Activated CD8-positive, alpha-beta memory T cell treated with anti-CD3 and anti-CD28 coated beads, Interleukin-2, amount 50 U/mL, for 24 hours (primary cell): ENCODE data around the gene SRPK3.

ENCODE experiments used
- DNase-seq: peaks from one replicate; pipeline ENCODE4 v3.0.0-alpha.2; 2020; ENCODE audit errors: extremely low read depth

Gene SRPK3

GRCh38 chrX:153783378-153784013 lies 2.7 kb downstream of the SRPK3 start:
- DNase-seq, result no peak

DNA sequence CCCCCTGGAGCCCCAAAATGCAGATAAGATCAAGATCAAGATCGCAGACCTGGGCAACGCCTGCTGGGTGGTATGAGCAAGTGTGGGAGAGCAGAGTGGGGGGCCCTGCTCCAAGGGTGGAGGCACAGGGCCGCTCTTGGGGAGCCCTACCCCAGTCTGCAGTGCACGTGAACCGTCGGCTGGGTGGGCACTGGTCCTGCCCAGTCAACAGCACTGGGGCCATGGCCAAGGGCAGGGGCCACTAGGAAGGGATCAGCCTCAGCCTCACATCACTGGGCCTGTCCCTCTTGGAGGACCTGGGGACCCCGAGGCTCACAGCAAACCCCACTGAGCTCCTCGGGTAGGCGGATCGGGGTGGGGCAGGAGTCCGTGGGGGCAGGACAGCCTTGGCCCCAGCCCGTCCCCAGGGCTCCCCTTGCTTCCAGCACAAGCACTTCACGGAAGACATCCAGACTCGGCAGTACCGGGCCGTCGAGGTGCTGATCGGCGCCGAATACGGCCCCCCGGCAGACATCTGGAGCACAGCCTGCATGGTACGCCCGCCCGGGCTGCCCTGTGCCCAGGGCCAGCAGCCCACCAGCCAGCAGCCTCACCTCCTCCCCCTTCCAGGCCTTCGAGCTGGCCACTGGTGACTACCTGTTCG lies 3.6 kb downstream of the SRPK3 start:
- DNase-seq, result no peak

DNA sequence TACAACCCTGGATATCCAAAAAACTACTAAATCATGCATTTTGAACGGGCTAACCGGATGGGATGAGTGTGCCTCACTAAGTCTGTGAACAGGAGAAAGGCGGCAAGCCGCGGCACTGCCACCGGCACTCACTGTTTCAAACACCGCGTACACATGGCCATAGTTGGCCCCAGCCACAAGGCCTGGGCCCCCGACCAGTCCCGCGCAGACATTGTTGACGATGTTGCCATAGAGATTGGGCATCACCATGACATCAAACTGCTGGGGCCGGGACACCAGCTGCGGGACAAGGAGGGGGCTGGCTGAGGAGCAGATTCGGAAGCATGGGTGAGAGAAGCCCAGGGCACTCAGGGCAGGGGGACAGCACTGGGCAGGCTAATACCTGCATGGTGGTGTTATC lies 5.8 kb downstream of the SRPK3 start:
- DNase-seq, result no peak

DNA sequence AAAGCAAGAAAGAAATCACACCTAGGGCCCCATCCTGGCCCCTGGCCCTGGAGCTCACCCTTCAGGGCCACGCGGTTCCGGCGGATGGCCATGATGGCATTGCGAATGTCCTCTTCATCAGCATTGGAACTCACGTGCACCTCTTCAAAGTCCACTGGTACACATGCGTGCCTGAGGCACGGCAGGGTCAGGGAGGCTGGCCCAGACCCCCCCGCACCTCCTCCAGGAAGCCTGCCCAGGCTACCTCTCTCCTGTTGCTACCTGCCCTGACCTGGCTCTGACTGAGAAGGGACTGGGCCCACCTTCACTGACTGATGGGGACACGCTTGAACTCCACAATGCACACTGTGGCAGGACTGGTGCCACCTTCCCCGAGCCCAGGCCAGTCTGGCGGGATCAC lies 8.8 kb downstream of the SRPK3 start:
- no peak for DNase-seq

DNA sequence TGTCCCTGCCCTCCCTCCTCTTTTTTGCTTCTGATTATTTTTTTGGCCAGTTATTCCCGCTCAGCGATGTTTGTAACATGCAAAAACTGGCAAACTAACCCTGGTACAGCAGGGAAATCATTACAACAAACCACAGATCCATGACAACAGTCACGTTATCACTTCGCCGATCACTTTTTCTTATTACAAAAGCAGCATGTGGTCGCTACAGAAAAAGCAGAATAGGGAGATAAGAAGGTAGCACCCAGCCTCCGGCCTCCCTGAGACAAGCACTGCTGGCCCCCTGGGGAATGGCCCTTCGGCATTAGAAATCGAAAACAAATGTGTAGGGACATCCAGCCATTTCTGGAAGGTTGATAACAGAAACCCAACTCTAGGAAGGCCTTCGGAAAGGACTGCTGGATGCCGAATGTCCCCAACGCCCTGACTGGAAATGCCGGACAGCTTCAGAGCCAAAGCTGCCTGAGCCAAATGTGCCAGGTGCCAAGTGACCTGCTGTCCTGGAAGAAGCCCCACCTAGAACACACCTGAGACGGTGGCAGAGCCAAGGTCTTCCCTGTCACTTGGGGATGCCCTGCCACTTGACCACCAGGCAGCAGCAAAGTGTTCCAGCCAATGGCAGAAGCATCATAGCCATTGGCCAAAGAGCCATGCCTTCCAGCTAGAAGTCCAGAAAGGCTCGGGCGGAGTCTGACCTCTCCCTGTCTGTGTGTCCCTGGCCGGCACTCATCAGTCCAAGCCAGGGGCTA lies 10.4 kb downstream of the SRPK3 start:
- DNase-seq, result no peak

DNA sequence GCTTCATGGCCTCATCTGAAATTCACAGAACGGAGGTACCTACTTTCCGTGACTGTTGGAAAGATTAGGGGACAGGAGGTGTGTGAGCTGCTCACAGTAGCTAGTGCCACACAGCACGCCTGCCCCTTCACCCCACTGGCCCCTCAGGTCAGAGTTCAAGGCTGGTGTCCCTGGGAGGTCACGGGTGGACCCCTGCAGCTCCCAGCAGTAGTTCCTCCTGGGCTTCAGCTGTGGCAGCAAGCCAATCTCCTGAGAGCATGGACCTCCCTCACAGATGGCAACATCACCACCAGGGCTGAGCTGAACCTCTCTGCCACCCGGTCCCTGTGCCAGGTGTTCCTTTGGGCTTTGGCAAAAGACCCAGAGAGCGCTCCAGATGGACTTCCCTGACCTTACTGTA lies 11.5 kb downstream of the SRPK3 start:
- no peak for DNase-seq

DNA sequence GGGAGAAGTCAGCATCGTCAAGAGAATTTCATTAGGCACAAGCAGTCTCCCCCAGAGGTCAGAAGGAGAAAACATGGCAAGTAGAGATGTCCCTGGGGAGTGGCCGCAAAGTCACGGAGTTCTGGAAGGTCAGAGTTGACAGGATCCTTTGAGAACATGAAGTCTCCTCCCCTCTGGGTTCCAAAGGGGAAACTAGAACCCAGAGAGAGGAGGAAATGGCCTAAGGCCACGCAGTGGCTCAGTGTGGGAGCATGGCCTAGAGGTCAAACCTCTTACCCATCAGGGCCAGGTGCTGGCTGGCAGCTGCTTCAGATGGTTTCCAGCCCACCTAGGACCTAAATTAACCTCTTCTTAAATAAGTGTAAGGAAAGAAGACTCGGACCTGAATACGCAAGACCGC lies 12.4 kb downstream of the SRPK3 start:
- DNase-seq, result no peak

DNA sequence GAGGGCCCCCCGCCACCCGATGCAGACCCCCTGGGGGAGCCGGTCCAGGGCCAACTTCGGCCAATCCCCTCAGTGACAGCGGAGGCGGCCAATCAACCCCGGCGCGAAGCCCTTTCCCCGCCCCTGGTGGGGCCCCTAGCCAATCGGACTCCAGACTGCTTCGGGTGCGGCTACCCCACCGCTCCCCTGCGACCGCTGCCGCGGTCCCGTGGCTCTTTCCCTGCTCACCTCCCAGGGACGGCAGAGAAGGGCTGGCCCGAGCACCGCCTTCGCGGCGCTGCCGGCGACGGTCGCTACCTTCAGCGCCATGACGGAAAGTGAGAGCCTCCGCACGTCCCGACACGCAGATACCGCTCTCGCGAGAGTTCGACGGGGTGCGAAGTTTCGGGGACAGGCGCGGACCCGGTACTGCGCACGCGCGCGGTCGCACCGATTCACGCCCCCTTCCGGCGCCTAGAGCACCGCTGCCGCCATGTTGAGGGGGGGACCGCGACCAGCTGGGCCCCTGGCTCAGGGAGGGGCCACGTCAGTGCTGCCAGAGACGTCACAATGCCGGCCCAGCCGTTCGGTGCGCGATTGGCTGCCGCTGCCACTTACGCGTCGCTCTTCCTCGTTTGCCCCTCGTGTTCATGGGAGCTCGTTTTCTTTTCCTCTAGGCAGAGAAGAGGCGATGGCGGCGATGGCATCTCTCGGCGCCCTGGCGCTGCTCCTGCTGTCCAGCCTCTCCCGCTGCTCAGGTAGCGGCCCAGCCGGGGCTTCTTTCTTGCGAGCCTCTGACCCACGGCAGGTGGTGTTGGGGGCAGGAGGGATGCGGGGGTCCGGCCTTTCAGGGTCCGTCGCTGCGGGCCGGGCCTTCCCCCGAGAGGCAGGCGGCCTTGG lies 13.4 kb downstream of the SRPK3 start, which contains the start of the genes IDH3G and SSR4:
Gene IDH3G, minus strand, starts transcription at position 358 of the 879 bp plus-strand sequence. Its CDS starts 49 bp downstream, at position 309.
Gene SSR4, plus strand, starts transcription at position 651 of the 879 bp plus-strand sequence. Its CDS starts 20 bp downstream, at position 671.
- peak; percentile 70 for DNase-seq

GRCh38 chrX:153794897-153795816 lies 14.3 kb downstream of the SRPK3 start:
- DNase-seq, result no peak

GRCh38 chrX:153797415-153798015 lies 16.7 kb downstream of the SRPK3 start:
- no peak for DNase-seq

DNA sequence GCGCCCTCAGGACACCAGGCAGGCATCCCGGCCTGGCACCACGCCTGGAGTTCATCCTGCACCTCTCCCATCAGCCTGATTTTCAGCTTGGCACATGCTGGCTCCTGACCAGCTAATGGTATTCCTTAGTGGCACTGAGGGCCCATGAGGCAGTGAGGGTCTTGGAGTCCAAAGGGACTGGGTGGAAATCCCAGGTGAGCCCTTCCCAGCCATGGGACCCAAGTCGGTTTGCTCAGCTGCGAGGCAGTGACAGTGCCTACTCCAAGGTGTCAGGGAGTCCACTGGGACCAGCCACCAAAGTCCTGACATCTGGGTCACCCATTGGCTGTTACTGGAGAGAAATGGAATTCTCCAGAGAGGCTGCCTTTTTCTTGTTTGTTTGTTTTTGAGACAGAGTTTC lies 18.5 kb downstream of the SRPK3 start:
- DNase-seq, result no peak

GRCh38 chrX:153800177-153800722 lies 19.4 kb downstream of the SRPK3 start:
- DNase-seq, result no peak

DNA sequence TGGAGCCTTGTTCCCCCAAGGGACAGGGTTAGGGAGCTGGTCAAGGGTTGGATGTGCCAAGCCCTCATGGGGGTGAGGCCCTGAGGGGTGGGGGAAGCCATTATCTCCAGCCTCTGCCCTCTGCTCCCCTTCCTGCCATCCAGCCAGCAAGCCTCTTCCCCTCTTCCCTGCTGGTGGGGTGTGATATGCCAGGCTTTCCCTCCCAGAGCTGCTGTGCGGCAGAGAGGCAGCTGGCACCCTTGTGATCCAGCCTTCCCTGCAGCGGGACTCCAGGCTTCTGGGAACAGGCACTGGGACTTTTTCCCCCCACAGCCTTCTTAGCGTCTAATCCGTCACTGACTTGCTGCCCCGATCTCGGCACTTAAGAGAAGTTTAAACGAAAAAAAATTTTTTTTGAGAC lies 19.9 kb downstream of the SRPK3 start:
- no peak for DNase-seq

GRCh38 chrX:153801669-153802068 lies 20.8 kb downstream of the SRPK3 start:
- no peak for DNase-seq

DNA sequence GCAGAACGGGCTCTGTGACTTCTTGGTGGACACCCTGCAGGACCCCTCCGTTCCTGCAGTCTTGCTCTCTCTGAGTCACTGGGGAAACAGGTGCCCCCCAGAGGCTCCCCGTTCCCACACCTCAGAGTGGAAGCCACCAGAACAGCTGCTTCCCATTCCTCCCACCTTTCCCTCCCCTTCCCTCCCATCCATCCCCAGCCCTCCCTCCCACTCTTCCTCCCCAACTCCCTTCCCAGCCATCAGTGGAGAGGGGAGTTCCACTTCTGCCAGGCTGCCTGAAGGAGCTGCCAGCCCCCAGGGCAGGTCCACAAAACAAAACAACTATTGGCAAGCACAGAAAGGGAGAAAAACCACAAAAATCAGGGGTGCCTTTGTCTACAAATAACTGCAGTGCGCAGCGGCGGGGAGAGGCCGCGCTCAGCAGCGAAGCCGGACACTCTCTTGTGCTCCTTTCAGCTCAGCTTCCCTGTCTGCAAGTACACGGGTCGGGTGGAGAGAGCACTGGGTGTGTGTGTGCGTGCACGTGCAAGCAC lies 21.7 kb downstream of the SRPK3 start:
- DNase-seq, result no peak

DNA sequence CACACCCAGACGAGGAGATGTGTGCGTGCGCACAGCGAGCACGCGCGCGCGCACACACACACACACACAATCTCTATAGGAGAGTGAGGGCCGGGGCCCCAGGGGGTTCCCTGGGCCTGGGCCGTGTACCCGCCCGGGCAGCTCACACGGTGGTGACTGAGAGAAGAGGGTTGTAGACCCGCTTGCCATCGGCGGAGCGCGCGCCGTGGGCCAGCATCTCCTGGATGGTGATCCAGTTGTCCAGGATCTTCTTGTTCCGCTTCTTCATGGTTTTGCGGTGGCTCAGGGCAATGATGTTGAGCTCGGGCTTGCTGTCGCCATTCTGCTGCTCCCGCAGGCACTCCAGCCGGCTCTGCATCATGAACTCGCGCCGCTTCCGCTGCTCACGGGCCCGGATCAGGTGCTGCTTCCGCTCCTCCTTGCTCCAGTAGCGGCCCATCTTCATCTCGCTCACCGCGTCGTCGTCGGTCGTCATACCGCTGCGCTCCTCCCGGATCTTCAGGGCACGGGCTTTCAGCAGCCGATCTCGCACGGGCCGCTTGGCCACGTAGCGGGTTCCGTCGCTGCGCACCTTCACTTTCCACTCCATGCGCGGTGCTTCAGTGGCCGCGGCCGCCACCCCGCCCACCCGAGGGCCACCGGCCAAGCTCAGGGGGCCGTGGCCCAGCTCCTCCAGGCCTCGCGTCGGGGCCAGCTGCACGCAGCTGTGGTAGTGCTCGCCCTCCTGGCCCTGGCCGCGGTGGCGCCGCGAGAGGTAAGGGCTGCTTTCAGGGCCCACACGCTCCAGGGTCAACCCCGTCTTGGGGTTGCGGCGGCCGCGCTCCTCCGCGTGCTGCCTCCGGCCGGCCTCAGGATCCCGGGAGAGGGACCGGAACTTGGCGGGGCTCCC lies 22.6 kb downstream of the SRPK3 start:
- no peak for DNase-seq

DNA sequence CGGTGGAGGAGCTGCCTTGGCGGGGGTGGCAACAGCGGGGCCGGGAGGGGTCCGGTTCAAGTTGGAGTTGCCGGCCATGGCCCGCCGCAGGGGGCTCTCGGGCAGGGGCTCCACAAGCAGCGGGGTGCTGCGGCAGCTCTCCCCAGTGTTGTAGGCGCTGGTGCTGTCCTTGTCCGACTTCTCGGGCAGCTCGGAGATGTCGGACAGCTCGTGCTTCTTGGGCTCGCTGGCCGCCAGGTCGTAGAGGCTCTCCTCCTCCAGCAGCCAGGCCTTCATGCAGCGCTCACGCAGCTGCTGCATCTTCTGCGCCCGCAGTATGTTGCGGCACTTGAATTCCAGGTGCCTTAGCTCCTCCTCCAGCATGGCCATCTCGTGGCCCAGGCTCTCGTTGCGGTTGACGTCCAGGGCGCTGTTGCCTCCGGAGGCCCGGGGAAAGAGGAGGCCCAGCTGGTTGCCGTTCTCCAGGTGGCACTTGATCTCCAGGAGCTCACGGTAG lies 23.3 kb downstream of the SRPK3 start:
- no peak for DNase-seq

DNA sequence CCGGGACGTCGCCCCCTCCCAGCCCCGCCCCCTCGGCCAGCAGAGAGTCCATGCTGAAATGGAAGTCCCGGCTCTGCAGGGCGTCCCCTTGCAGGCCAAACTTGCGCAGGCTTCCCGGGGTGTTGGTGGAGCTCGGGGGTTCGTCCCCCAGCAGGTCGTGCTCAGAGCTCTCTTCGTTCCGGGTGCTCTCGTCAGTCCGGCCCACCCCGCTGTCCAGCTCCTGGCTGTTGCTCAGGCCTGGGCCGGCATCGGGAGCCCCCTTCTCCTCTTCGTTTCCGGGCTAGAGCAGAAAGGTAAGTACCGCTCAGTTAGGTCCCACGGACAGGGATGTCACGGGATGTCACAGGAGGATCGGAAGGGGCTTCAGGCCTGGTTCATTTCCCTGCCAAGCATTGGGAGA lies 23.8 kb downstream of the SRPK3 start:
- no peak for DNase-seq

- DNase-seq, result no peak
Measured at GRCh38 chrX:153805436-153805835, 24.6 kb downstream of the SRPK3 start.
